Duodenal mucosa (tissue), 2 donors: ENCODE measurements around the gene IQCK.
A peak's percentile ranks its signal among the peaks of the same experiment; 100 is the strongest.

Source experiments
- H3K27ac ChIP-seq: one replicate; pipeline ENCODE4 v1.7.0; 2013; ENCODE audit warnings: low read depth, low read length
- H3K27me3 ChIP-seq, 2 donors: one replicate each; pipeline ENCODE4 v1.7.0; 2013; ENCODE audit warnings: low read length in 2 of 2, control low read depth in 1 of 2; ENCODE audit not compliant: insufficient read depth in 2 of 2, control insufficient read depth in 1 of 2
- H3K36me3 ChIP-seq, 2 donors: one replicate each; pipeline ENCODE4 v1.7.0; 2013; ENCODE audit warnings: low read length in 2 of 2, control low read depth in 1 of 2; ENCODE audit not compliant: insufficient read depth in 2 of 2, control insufficient read depth in 1 of 2
- H3K4me1 ChIP-seq, 2 donors: one replicate each; pipeline ENCODE4 v1.7.0; 2013; ENCODE audit warnings: low read length in 2 of 2, control low read depth in 1 of 2; ENCODE audit not compliant: insufficient read depth in 2 of 2, control insufficient read depth in 1 of 2
- H3K4me3 ChIP-seq, 2 donors: one replicate each; pipeline ENCODE4 v1.7.0; 2013; ENCODE audit warnings: low read length in 2 of 2, low read depth in 1 of 2
- H3K9ac ChIP-seq, 2 donors: one replicate each; pipeline ENCODE4 v1.7.0; 2013; ENCODE audit warnings: low read length in 2 of 2, low read depth in 1 of 2
- H3K9me3 ChIP-seq, 2 donors: one replicate each; pipeline ENCODE4 v1.7.0; 2013; ENCODE audit warnings: low read length in 2 of 2, control low read depth in 1 of 2; ENCODE audit not compliant: control insufficient read depth in 1 of 2

Gene IQCK

DNA sequence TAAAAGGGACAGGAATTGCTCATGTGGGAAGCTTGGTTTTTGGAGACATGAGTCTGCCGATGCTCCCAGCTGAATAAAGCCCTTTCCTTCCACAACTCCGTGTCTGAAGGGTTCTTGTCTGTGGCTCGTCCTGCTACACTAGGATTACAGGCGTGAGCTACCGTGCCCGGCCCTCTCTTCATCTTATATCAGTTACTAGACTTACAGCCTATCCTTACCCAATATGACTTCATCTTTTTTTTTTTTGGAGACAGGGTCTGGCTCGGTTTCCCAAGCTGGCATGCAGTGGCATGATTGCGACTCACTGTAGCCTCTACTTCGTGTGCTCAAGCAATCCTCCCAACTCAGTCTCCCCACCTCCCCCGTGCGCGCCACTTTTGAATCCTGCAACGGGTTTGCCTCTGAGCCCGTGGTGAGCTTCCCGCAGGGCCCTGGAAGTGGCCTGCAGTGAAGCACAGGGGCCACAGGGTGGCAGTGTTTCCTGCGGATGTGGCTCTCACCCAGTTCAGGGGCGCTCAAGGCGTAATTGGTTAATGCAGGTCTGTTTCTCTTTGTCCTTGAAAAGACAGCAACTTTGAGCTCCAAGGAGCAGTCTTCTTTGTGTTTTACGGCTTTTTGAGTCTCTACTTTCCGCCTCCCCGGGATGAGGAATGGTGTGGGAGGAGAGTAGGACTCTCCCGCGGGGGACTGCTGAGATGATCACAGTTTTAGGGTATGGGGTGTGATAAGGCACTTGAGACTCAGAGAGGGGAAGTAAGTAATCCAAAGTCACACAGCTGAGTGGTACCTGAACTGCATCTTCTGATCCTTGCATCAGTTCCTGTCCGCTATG lies 189.3 kb downstream of the IQCK start:
- Histone ChIP-seq H3K4me1 (no peaks in the 10 kb centered on the region), H3K27me3 (peaks cover 0 to 3% of the 10 kb centered on the region in 2 donors), H3K27ac (no peak overlapping the region), H3K4me3 (peak overlapping the region in 1 of 2 donors; percentile 3), H3K9me3 (no peaks in the 10 kb centered on the region), H3K36me3 (no peaks in the 10 kb centered on the region), H3K9ac (no peak overlapping the region)
